Cerebellar nuclear complex (tissue), 1 donor: Measurements from ENCODE around the gene PRODH.
"Not testable (repeated sequence)": the region's sequence is repeated elsewhere in the genome, so short reads cannot be mapped to it uniquely, and the experiment has no call there.

Source experiments
- DNase-seq, 2 experiments: peaks; one replicate each; lab custom pipeline; 2025; lab: John Stamatoyannopoulos, UW

The PRODH gene, protein sequence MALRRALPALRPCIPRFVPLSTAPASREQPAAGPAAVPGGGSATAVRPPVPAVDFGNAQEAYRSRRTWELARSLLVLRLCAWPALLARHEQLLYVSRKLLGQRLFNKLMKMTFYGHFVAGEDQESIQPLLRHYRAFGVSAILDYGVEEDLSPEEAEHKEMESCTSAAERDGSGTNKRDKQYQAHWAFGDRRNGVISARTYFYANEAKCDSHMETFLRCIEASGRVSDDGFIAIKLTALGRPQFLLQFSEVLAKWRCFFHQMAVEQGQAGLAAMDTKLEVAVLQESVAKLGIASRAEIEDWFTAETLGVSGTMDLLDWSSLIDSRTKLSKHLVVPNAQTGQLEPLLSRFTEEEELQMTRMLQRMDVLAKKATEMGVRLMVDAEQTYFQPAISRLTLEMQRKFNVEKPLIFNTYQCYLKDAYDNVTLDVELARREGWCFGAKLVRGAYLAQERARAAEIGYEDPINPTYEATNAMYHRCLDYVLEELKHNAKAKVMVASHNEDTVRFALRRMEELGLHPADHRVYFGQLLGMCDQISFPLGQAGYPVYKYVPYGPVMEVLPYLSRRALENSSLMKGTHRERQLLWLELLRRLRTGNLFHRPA

DNA sequence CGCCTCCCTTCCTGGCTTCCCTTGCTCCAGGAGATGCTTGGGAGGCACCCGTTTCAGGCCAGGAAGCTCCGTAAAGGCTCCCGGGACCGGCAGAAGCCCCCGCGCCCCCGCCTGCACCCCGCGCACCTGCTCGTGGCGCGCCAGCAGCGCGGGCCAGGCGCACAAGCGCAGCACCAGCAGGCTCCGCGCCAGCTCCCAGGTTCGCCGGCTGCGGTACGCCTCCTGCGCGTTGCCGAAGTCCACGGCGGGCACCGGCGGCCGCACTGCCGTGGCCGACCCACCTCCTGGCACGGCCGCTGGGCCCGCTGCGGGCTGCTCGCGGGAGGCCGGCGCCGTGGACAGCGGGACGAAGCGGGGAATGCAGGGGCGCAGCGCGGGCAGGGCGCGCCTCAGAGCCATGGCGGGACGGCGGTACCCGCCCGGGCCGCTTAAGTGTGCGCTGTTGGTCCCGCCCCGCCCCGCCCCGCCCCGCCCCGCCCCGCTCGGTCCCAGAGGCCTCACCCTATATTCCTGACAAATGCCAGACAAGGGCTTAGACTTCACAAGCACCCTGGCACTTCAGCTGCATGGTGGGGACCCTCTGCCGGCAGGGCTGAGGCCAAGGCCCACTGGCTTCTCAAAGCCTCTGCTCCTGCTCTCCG is at the start of gene PRODH:
TSS of gene PRODH (minus strand) at position 405 of the 641 bp plus-strand sequence. CDS start at position 399, 6 bp downstream.
- DNase-seq, result no peak

DNA sequence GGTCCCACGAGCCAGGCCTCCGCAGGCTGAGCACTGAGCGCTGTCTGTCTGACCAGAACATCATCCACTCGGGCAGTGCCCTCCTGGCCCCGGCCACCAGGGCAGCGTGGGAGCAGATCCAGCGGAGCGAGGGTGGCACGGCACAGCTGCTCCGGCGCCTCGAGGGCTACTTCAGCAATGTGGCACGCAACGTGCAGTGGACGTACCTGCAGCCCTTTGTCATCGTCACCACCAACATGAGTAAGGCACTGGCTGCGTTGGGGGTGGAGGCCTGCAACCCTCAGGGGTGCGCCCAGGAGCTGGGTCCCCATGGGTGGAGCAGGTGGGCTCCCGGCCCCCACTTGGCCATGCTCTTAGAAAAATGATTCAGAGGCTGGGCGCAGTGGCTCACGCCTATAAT is 49.7 kb upstream of the PRODH start:
- DNase-seq, result no peak

DNA sequence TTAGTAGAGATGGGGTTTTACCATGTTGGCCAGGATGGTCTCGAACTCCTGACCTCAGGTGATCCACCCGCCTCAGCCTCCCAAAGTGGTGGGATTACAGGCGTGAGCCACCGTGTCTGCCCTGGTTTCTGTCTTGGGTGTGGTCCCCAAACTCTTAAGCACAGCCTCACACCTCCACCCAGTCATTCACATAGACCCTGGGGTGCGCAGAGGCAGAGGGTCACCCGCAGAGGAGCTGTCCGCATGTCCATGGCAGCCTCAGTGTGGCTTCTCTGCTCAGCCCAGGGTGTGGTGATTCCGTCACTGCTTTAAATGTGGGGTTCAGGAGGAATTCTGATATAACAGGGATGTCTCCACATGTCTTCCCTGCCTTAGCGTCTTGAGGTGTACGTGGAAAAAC is 48.5 kb upstream of the PRODH start:
- DNase-seq, result no peak

DNA sequence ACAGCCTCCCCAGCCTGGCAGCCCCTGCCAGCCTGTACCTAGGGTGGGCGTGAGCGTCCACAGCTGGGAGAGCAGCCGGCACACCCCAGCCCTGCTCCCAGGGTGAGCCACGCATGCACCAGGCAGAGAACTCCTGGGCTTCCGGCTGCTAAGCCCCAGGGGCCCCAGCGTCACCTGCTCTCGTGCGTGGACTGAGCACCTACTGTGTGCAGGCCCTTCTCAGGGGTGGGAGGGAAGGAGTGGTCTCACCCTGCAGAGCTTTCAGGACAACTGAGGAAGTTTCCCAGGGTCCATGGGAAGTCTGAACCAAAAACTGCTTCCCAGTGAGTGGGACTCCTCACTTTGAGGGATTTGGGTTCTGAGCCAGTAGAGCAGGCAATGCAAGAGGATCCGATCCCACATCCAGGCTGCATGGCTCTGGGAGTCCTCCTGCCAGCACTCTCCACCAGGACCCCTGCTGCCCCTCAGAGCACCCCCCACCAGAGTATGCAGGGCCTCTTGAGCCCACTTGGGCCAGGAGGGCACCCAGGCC is 47.1 kb upstream of the PRODH start:
- no peak for DNase-seq

DNA sequence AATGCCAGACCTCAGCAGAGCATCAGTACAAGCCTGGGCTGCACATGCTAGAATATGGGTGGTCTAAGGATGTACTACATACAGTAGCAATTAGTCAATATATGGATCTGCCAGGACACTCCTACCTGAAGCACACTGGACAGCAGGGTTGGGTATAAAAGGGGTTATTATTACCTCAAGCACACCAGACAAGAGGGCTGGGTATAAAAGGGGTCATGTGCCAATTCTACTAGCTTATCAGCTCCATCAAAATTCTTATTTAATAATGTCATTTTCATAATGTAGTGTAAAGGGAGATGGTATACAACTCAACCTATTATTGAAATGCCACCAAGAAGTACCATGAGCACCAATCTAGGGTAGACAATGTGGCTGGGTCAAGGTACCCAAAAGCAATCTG is 44.7 kb upstream of the PRODH start:
- DNase-seq, result no peak

DNA sequence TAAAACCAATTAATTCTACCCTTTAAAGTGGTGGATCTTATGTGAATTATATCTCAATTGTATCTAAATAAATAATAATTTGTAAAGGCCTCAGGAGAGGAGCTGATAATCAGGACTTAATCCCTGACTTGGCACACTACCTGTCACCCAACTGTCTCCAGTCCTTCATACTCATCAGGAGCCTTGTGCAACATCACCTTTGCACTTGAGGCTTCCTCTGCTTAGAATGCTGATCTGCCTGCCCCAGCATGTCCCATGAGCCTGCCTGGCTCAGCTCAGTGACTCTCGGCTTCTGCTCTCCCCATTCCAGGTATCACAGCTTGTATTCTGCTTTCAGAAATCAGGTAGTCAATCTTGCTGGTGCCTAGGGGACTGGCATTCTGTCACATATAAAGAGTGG is 43.9 kb upstream of the PRODH start:
- DNase-seq, result no peak

DNA sequence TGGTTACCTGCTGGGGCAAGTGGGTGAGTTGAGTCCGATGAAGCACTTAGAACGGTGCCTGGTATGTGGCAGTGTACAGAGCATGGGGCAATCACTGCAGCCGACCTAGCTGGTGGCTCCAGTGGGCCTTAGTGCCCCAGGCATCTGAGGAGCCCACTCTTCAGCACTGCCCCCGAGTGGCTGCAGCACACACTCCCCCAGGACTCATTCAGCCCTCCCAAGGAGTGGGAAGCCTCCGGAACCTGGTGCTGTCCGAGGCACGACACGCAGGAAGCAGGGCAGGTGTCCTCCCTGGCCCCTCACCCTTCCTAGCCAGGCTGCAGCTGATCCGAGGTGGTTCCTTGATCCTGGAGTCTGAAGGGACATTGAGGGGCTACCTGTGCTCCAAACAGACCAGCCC is 42.4 kb upstream of the PRODH start:
- DNase-seq, result no peak

DNA sequence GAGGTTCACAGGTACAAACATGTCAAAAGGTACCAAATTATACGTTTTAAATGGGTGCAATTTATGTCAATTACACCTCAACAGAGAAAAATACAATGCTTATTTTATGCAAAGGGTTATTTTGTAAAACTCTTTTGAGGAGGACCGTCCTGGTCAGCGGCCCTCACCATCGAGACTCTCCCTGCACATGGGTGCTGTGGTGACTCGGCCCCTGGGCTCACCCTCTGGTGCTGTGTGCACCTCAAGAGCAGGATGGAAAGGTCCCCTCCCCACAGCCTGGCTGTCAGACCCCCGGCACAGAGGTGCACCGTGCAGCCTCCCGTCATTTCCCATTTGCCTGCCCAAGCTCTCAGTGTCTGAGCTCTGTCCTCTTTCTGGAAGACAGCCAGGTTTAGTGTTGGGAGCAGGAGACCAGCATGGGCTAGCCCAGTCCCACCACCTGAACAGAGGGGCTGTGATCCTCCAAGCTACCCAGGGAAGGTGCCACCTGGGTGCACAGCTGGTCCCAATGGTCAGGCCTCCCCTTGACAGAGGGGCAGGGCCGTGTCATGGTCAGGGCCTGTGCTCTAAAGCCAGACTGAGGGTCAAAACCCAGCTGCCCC is 41.8 kb upstream of the PRODH start:
- no peak for DNase-seq

DNA sequence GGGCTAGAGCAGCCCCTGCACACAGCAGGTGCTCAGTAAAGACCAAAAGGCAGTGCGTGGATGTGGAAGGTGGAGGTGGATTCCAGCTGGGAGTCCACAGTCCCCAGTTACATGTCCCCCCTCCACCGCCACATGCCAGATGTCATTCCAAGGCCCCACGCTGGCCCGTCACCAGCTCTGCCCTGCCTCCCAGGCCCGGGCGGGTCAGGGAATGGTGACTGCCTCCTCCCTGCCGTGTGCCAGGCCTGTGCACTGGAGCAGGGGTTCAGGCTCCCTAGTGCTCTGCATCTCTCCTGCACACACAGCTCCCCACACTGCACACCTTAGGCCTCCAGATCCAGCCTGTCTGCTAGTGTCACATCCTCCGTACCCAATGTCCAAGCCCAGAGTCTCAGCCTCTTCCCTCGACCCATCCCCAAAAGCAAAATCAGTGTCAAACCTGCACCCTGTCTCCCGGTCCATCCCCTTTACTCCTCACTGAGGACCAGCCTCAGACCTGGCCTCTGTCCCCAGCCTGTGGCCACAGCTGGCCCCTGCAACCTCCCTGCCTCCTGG is 40.2 kb upstream of the PRODH start:
- no peak for DNase-seq

DNA sequence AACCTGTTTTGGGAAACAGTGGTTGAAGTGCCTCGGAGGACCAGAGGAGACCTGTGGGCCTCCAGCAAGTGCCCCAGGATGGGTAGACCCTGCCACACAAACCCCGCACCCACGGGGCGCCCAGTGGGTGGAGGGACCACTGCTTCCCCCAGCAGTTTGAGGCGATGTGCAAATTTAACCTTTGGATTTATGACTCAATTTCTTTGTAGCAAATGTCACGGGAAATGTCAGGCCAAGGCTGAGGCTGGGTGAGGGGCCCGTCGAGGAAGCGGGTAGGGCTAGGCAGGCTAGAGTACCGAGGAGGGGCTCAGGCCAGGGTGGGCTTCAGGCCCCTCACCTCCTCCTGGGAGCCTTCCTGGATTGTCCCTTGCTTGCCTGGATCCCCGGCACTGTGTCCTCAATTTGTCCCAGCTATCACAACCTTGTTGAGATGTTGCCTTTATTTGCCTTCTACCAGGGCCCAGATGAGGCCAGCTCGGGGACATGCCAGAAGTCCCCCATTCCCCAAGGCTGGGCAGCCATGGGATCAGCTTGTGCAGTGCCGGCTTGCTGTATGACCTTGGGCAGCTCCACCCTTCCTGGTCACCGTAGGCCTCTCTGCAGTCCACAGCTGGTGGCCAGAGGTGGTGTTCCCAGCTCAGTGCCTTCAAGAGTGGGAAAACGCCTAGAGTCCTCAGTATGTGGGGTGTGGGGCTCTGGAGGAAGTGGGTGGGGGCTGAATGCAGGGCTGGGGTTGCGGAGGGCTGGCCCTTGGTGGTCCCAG is 39.5 kb upstream of the PRODH start:
- no peak for DNase-seq

DNA sequence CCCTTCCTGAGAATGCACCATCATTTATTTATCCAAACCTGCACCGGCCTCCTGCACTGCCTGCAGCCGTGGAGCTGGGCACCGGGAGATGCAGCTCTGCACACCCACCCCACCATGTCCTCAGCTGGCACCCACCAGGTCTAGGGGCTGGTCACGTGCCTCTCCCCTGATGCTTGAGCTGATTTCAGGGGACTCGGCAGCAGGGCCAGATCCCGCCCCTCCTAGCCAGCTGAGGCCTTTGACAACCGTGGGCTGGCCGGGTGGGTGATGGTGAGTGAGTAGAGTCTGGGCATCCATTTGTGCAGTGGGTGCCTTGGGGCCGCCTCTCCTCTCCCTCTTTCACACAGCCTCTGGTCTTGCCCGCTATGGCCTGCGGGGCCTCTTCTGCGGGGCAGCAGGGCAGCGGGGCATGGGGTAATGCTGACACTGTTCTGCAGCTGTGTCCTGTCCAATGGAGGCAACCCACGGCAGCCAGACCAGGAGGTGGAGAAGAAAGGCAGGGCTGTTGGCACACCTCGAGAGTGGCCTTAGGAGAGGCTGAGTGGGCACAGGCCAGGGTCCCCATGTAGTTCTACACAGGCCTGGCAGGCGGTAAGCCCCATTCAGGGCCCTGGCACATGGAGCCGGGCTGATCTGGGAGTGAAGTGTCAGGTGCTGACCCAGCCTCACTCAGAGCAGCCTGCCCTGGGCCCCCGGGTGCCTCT is 38.5 kb upstream of the PRODH start:
- no peak for DNase-seq

DNA sequence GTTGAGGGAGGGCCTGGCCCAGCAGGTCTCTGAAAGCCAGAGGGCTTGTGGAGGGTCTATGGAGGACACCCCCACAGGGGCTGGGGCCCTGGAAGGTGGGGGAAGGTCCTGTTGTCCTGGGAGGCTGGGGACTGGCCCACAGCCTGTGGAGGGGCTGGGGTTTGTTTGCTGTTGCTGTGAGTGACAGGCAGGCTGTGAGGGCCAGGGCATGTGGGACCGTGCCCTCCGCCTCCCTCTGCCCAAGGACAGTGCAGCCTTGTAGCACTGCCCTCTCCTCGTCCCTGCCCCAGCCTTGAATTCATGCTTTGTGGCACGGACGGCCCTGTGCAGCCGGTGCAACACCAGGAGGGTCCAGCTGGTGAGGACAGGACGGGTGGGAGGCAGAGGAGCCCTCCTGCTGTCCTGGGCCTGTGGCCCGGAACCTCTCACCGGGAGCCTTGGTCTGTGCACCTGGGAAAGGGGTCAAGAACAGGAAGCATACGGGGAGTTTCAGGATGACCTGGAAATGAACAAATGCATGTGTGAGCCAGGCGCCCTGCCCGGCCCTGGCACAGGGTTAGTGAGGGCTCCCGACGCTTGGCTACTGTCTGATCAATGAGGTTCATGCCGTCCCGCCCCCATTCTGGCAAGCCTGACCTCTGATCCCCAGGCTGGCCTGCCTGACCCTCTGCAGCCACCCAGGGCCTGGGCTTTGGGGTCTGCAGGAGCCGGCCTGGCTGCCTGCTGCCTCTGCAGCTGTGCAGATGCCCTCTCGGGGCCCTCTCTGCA is 37.4 kb upstream of the PRODH start:
- peak in 1 of 2 experiments; percentile 44 for DNase-seq

DNA sequence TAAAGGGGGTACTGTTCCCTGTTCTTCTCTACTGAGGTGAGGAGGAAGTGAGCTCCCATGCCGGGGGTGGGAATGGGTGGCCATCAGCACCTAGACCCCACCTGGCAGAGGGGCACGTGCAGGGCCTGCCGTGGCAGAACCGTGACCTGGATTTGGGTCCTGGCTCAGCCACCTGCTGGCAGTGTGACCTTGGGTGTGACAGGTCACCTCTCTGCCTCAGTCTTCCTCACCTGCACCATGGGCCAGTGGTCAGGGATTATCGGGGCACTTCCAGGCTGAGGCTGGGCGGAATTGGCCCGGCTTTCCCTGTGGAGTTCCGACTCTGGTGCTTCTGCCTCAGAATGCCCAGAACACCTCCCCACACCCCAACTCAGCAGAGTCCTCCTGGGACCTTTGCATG is 36.5 kb upstream of the PRODH start:
- not testable (repeated sequence) for DNase-seq

DNA sequence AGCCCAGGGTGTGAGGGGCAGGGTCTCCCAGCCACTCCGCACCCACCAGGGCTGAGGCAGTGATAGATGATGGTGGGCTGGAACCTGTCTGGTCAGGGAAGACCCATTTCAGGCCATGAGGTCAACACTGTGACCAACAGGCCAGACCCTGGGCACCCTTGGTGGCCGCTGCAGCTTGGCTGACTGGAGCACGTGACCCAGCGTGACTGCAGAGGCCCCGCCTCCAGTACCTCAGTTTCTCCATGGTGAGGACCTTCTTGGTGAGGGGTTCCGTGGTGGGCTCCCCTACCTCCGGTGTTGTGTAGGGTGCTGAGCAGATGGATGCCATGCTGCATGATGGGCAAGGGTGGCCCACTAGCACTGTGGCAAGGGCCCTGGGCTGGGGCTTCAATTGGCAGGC is 35.9 kb upstream of the PRODH start:
- not testable (repeated sequence) for DNase-seq

DNA sequence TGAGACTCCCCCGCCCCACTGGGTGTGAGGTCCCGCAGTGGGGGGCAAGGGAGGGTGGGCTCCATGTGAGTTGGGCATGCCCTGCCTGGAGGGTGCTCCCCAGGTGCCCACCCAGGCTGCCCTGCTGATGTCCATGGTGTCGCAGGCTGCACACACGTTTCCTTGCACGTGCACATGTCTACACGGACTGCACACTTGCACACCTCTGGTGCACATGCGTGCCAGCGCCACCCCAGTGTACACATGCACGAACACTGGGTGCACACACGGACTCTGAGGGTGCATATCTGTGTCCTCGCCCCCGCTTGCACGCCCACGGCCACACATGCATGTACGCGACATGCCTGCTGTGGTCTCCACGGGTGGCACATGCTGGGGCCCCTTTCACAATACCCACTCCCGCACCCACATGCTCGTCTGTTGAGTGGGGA is 35.2 kb upstream of the PRODH start:
- DNase-seq, result no peak

DNA sequence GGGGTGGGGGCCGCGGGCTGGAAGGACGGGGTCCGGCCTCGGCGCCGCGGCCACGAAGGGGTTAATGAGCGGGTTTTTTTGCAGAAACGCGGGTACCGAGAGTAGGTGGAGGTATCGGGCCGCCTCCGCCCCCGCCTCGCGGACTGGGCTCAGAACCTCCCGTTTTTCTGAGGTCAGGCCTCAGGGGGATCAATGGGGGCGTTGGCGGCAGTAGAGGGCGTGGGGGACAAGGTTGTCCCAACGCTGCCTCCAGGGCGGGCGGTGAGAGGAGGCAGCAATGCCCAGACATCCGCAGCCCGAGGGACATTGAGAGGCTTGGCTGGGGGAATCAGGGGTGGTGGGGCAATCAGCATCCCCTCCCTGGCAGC is 34.8 kb upstream of the PRODH start:
- DNase-seq, result no peak

DNA sequence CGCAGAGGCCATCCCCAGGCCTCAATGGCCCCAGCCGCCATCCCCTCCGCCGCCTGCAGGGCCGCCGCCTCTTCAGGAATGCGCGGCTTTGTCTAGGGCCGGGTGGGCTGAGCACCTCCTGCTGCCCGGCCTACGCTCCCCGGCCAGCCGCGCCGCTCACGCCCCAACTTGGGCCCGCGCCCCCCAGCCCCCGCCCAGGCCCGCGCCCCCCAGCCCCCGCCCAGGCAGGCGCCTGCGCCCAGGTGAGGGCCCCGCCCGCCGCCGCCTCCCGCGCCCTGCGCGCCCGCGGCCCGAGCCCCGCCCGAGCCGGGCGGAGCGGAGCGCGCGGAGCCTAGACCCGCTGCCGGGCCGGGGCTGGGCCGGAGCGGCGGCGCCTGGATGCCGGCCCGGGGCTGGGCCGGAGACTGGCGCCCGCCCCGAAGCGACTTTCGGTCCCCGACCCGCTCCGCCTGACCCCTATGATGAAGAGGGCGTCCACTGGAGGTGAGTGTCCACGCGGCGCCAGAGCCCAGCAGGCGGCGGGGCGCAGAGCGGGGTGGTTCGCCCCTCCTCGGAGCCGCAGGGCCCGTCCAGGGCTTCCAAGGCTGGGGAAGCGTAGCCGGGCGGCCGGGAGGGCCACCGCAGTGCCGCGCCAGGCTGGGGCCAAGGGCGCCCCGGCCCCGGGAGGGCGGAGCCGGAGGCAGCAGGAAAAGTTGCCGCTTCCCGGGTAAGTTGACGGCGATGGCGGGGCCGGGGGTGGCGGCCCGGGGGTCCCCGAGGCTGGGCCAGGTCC is 34.3 kb upstream of the PRODH start:
- no peak for DNase-seq

DNA sequence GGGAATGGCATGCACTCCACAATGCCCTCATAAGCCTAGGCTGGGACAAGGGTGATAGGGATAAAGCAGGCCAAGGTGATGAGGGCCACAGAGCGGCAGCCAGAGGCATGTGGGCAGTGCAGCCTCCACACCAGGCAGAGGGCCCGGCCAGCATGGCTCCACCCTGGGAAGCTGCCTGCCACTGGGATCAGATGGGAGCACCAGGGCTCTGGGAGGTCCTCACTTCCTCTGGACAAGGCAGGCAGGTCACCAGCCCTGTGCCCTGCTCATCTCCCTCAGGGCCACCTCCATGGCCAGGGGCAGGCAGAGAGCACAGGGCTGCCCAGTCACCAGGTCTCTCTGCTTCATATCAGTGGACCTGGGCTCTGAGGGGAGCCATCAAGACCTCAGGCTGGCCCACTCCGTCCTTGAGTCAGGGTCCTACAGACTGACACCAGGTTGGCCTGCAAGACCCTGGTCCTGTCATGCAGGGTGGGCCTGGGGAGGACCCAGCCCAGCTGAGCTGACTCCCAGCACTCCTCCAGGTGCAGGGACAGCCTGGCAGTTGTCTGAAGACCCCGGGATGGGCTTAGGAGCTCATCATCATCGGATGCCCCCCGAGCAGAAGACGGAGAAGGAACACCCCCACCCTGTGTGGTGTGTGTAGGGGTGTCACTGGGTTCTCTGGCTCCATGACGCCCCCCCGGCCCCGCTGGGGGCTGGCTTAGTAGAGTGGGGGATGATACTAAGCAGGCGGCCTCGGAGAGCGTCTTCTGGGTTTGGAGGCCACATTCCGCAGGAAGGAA is 33.3 kb upstream of the PRODH start:
- not testable (repeated sequence) for DNase-seq
